Omental fat pad (tissue), 4 donors: ENCODE measurements around the gene PAX3. TPM values are rescaled to one million over a fixed set of nuclear protein-coding genes. Genes with fewer than 3 reads are reported as not detected.

Experiments used
- ATAC-seq: fragments of 150-250 bp; one replicate; pipeline ENCODE4 v1.9.1; 2016; ENCODE audit warnings: mild to moderate bottlenecking, moderate library complexity; ENCODE audit not compliant: low FRiP score
- DNase-seq: peaks from one replicate; pipeline ENCODE4 v3.0.0-alpha.2; 2019; ENCODE audit warnings: low spot score
- total RNA-seq, 4 donors: library from RNA; depleted of rRNA; stranded (reverse); fragments of >200 nt; gene quantifications; one replicate each; pipeline ENCODE4 v1.1.0, GENCODE V29; 2016
- TF ChIP-seq, protein P1 (sequence below), 3 donors: fragments of 450-650 bp; IDR thresholded peaks; one replicate each; pipeline ENCODE4 v1.5.1; 2016 to 2017; ENCODE audit warnings: antibody characterized with exemption in 3 of 3, mild to moderate bottlenecking in 3 of 3, moderate library complexity in 2 of 3

PAX3 gene
- total RNA-seq, 4 donors from 2014 or later, result not detected

DNA sequence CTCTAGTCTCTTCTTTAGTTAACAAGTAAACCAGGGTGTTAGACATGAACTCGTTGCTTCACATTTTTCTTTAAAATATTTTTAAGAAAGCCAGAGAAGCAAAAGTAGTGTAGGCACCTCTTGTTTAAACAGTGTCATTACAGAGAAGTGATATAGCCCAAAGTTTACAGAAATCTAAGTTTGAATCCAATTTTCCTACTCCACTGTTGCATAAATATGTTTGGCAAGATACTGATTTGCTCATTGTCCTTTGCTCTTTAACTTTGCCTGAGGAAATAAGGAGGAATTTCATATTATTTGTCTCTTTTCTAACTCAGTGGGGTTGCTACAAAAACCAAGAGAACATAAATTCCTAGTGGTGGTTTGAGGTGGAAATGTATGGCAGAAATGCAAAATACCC lies 81.1 kb downstream of the PAX3 start:
- no peak for DNase-seq
- TF ChIP-seq, protein P1, sequence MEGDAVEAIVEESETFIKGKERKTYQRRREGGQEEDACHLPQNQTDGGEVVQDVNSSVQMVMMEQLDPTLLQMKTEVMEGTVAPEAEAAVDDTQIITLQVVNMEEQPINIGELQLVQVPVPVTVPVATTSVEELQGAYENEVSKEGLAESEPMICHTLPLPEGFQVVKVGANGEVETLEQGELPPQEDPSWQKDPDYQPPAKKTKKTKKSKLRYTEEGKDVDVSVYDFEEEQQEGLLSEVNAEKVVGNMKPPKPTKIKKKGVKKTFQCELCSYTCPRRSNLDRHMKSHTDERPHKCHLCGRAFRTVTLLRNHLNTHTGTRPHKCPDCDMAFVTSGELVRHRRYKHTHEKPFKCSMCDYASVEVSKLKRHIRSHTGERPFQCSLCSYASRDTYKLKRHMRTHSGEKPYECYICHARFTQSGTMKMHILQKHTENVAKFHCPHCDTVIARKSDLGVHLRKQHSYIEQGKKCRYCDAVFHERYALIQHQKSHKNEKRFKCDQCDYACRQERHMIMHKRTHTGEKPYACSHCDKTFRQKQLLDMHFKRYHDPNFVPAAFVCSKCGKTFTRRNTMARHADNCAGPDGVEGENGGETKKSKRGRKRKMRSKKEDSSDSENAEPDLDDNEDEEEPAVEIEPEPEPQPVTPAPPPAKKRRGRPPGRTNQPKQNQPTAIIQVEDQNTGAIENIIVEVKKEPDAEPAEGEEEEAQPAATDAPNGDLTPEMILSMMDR (IDR thresholded peaks at IDR 0.05), result no peak
- no peak for ATAC-seq

DNA sequence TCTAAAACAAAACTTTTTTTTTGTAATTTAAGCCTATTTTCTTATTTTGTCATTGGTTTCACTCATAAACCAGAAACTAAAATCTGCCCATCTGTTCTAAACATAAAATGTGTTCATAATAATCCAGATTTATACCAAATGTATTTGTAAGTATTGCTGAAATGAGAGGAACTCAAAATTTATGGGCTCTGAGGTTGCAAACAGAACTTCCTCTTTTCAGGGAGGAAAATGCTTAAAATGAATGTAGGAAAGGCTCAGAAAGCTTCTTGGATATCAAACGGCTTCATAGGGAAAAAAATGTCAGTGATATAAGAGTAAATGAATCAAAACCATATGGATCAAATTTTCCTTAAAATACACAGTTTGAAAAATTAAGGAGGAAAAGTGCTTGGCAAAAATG lies 83.9 kb downstream of the PAX3 start:
- TF ChIP-seq, protein P1 (IDR thresholded peaks at IDR 0.05), result no peak
- no peak for DNase-seq
- no peak for ATAC-seq

DNA sequence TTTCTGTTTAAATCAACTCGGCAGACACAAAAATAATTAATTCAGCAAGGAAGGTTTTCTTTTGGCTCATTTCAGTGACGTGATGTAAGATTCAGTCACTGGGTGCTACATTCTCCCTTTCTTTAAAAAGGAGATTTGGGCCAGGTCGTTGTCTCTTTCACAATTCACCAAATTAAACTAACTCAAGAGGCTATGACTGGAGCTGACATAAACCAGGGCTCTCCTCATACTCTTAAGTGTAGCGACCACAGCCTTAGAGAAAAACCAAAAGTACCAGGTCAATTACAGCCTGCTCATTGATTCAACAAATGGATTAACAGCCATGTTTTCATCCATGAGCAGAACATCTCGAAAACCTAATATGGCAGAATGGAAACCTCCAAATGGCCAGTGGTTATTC lies 85.7 kb downstream of the PAX3 start:
- ATAC-seq (no peak), DNase-seq (no peak)
- TF ChIP-seq, protein P1 (IDR thresholded peaks at IDR 0.05), result no peak

DNA sequence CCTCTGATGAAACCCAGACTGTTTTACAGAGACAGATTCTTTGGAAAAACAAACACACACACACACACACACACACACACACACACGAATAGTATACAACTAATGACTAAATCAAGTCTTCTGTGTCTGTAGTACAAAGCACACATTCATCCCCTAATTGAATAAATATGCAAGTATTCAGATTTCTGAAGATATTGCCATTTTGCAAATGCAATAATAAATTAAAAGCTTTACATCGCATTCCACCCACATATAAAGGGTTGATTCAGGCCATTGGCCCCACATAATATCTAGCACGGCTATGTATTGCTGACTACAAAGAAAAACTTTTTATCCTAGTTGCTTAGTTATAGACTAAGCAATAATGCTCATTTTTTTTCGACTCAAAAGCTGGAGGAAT lies 86.2 kb downstream of the PAX3 start:
- no peak for DNase-seq
- no peak for ATAC-seq
- TF ChIP-seq, protein P1 (IDR thresholded peaks at IDR 0.05), result no peak

DNA sequence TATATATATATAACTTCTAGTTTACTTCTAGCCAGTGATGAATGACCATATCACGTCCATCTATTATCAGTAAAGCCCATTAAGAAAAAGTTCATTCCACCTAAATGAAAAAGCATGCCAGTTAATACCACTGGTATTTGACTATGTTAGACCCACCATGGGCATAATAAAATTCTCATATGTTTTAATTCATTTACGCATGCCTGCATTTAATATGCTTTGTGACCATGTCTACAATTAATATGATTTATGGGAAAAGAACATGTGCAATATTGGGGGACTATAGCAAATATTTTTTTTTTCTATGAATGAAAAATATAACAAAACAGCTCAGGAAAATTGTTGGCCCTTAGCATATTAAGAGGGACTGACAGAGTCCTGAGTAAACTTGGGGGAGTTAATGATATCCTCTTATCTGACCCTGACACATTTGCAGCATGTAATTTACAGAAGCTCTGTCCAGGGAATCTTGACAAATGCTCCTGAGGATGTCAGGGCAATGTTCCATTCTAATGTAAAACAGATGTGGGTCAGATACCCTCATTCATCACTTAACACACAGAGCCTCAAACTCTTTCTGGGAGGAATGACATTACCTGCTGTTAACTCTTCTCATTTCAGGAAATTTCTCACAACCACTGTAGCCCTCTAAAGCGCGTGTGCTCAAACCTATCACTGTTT lies 90.6 kb downstream of the PAX3 start:
- TF ChIP-seq, protein P1 (IDR thresholded peaks at IDR 0.05), result no peak
- DNase-seq (no peak), ATAC-seq (no peak)

DNA sequence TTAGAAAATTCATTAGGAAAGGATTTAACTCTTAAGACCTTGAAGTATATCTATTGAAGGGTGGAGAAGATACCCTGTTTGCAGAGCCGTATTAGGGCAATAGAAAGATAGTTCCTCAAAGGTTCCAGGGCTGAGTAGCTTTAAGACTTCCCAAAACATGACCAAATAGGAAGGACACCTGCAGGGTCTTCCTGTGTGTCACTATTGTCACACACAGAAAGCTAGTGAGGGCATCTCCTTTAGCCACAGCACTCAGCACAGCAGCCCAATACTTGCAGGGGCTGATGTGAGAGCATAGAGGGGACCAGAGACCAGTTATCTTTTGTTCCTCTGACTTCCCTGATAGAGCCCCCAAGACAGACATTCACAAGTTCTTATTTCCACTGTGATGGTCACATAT lies 93.7 kb downstream of the PAX3 start:
- ATAC-seq (no peak), DNase-seq (no peak)
- TF ChIP-seq, protein P1 (IDR thresholded peaks at IDR 0.05), result no peak

DNA sequence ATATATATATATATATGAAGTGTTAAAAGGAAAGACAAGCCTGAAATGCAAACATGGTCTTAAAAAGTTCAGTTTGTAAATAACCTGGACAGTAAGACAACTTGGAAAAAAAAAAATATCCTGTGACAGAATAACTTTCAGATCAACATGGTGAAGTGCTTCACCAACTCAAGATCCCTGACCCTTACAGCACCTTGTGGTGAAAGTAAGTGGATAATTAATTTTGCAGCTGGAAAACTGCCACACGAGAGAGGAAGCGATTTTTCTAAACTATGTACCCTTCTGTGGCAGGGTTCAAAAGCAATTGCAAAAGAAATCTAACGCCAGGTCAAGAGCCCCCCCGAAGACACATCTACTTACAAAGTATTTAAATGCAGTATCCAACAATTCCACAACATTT lies 95.8 kb downstream of the PAX3 start:
- ATAC-seq (no peak), DNase-seq (no peak)
- TF ChIP-seq, protein P1 (IDR thresholded peaks at IDR 0.05), result no peak
